Measurements from ENCODE around the gene LARP1.

Gene LARP1

DNA sequence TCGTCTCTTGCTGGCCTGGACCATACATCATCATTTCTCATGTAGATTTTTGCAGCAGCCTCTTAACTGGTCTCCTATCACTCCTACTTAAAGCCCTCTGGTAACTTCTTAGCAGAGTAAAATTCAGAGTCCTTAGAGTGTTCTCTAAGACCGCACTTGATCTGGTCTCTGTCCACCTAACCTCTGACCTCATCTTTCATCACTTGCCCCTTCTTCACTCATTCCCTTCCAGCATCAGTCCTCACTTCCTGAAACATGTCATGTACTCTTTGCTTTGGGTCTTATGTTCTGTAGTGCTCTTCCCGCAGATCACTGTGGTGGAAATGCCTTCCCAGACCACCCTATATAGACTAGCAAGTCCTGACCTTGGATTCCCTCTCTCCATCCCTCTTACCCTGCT, 9.8 kb downstream of the LARP1 start:
- no peak for DNase-seq

DNA sequence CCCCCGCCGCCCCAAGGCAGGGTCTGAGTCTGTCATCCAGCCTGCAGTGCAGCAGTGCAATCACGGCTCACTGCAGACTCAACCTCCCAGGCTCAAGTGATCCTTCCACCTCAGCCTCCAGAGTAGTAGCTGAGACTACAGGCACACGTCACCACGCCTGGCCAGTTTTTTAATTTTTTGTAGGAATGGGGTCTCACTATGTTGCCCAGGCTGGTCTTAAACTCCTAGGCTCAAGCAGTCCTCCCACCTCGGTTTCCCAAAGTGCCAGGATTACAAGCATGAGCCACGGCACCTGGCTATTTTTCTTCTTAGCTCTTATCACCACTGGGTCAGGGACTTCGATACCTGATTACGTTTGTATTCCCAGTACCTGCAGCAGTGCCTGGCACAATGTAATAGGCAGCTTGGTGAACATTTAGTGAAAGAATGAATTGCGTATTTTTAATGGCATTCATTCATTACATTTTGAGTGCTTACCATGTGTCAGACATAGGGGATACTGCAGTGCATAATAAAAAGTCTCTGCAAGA, 10.3 kb downstream of the LARP1 start:
- DNase-seq, result no peak

DNA sequence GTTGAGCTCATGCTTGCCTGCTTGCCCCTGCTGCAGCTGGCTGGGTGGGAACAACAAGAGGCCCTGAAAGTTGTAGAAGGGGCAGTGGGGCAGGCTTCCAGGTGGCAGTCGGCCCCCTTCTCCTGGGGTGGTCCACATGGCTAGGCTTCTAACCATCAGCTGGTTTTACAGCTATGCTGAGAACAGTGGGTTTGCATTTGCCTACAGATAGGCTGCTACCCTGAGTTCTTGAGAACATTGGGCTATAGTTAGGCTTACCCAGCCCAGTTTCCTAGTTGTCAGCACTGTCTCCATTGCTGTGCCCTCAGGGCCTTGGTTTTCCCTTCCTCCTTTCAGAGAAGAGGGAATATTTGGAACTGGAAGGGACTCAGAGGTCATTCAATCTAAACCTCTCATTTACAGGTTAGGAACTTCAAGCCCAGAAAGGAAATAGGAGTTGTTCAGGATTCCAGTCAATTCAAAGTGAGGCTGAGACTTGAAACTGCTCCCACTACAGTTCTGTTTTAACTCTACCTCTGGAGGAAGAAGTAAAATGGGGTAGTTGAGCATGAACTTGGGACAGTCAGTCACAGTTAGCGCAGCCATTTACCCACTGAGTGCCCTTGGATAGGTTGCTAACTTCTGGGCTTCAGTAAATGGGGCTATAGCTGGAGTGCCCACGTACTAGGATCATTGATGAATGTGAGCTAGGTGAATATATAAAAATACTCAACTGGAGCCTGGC, 11.5 kb downstream of the LARP1 start:
- DNase-seq, result no peak

DNA sequence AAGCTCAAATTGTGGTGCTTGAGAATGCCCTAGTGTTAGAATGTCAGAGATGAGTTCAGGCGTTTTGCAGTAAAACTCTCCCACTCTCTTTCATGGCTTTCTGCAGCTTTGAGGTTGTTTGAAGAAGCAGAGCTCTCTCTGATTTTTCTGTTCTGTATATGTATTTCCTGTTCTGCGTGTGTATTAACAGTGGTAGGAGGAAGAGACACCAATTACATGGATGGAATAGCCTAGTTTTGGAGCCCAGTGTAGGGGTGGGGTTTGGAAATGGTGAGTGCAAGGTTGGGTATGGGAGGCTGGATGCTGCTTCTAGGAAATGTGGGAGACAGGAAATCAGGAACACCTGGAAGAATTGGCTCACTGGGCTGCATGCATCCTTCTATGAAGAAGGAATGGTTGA, 12.4 kb downstream of the LARP1 start:
- no peak for DNase-seq

DNA sequence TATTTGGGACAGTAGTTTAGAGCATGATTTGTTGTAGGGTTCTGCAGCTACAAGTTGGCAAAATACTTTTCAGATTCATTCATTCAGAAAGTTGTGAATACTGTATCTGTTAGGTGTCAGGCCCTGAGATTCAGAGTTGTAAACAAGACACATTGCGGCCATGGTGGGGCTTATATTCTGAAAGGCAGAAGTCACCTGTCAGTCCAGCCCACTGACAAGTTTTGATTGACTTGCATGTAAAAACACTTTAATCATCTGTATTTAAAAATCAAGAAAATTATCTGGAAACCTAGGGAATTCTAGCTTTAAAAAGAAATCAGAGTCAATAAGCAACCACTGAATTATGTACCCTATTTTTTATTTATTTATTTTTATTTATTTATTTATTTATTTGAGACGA, 13.0 kb downstream of the LARP1 start:
- no peak for DNase-seq

DNA sequence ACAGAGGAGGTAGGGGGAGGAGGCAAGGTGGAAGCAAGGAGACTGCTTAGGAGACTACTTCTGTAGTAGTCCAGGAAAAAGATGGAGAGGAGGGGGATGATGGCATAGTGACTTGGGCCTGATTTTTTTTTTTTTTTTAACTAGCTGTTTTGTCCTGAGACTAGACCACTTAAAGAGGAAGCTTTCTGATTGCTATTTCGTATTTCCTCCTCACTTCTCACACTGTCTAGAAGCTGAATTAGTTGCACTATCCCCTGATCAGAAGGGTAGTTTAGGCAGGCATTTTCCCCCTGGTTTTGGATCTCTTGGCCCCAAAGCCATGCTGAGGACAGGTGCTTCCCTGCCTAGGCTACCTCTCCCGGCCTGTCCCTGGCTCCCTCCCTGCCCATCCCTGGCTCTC, 14.9 kb downstream of the LARP1 start:
- DNase-seq, result no peak

DNA sequence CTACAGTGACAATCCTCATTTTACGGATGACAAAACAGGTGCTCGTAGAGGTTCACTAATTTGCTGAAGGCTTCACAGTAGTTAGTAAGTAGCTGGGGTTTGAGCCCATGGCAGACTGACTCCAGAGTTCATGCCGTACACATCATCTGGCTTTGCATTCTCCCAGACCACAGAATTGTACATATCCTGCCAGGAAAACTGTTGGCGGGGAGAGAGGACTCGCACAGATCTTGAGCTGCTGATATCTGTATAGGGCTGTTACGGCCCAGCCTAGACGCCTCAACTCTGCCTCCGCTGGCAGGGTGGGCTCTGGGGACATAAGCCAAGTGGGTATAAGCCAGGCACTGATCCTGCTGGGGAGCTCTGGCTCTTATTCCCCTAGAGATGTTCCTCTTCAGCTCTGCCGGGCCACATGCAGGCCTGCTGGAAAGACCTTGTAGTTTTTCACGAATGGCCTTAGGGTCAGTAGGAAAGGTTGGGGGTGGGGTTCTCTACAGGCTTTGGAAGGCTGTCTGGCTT, 16.3 kb downstream of the LARP1 start:
- DNase-seq, result no peak

DNA sequence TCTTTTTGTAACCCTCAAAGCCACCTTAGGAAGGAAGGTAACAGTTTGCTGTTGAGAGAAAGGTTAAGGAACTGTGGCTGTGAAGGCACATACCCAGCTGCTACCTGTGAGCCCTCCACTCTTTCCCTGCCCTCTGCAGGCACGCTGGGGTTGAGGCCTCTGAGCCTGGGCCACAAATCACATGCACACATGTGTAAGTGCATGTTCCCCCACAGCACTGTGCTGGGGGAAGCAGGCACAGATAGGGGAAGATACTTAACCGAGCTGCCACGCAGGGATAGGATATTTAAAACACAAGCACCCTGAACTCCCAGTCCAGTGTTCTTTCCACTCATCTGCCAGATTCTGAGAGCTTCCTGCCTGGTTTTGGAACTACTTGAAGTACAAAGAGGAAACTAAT, 18.1 kb downstream of the LARP1 start:
- no peak for DNase-seq

DNA sequence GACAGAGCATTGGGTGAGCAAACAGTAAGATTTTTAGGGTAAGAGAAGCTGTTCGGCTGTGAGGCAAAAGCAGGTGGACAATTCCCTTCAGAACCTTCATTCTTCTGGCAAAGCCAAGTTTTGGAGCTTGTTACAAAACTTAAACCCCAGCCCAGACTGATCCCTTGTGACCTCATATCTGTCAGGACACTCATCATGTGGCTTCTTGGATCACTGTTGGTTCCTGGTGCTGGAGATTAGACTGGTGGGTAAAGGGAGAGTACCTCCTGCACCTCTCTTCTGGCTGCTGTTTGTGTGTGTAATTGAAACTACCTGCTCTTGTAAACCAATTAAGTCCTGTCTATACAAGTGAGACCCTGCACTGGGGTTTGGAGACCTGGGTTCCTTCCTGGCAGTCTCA, 21.0 kb downstream of the LARP1 start:
- DNase-seq, result no peak

DNA sequence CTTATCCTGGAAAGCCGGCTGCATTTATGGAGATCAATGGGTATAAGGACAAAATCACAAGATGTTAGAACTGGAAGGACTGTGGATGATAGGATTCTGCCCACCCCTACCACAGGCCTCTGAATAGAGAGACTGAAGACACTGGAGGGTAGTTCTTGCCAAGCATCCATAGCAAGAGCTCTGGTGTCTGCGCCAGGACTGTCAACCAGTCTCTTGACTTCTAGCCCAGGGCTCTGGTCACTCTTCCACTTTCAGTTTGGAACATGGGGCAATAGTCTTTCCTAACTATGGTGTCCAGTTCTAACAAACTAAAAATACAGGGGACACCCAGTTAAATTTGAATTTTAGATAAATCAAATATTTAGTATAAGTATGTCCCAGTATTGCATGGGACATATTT, 23.4 kb downstream of the LARP1 start:
- DNase-seq, result no peak

DNA sequence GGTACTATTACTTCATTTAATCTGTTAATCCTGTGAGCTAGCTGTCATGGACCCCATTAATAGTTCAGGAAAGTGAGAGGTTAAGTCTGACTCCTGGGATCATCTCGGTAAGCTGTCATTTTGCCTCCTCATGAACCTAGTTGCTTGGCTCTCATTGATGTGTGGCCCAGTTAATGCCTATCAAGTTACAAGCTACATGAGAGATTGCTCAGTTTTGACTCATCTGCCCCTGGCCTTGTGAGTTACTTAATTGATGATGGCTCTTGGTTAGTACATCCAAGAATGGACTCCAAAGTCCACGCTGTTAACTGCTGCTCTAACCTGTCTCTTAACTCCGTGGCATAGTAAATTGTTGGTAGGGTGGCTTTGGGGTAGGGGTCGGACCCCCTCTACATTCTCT, 23.9 kb downstream of the LARP1 start:
- DNase-seq, result peak; percentile 50 to 85

DNA sequence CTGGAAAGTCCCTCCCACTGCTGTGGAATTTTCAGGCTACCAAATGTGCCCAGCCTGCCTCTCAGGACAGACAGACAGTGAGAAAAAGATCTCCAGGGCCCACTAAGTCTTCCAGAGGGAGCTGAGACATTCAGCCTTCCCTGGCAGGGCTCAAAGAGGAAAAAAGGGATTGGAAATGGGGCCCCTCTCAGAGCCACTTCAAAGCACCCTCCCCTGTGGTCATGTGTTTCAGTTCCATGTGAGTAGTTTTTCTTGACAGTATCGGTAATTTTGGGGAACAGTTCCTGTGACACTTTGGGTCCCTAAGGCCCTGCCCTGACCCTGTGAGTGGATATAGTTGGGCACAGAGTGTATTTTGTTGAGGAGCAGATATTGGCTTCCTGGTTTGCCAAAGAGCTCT, 25.0 kb downstream of the LARP1 start:
- DNase-seq, result no peak

DNA sequence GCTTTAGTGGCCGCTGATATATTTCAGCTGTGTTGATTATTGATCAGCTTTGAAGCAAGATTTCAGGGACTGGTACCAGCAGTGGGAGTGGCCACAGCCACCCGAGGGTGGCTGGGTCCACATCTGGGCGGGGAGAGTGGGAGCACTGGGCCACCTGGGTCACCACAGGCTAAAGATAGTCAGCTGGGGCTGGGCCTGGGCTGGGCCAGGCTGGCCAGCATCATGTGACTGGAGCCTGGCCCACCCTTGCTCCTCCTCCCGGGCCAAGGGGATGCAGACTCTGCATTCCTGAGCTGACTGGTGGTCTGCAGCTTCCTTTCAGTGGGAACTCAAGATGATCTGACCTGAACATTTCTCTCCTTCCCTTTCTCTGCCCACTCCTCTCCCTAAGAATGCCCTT, 27.1 kb downstream of the LARP1 start:
- DNase-seq, result no peak

DNA sequence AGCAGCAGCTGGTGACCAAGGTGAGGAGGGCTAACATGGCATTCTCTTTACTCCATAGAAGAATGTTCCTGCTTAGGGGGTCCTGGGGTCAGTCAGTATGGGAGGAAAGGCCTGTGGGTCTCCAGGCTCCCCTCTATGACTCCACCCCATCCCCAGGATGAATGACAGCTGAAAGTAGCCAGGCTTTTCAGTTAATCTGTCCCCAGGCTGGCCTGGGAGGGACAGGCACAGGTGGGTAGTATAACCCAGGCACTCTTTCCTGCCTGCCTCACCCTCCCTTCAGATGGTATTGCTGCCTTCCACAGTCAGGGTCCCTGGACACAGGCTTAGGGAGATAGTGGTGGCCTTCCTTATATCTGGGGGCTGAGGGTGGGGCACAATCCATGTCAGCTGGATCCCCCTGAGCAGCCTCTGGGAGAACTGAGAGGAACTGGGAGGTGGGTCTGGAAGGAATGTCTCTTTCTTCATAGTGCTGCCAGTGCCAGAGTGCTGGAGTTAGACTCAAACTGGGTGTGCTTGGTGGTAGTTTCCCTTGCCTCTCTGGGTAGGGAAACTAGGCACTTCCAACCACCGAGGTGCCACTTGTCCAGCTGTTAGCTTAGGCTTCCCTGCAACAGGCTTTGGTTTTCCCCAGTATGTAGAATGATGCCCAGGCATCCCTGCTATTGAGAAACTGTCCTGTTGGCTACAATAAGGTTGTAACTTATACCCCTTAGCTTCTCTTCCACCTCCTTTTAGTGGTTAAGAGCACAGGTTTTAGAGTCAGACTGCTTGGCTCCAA, 27.8 kb downstream of the LARP1 start:
- no peak for DNase-seq

DNA sequence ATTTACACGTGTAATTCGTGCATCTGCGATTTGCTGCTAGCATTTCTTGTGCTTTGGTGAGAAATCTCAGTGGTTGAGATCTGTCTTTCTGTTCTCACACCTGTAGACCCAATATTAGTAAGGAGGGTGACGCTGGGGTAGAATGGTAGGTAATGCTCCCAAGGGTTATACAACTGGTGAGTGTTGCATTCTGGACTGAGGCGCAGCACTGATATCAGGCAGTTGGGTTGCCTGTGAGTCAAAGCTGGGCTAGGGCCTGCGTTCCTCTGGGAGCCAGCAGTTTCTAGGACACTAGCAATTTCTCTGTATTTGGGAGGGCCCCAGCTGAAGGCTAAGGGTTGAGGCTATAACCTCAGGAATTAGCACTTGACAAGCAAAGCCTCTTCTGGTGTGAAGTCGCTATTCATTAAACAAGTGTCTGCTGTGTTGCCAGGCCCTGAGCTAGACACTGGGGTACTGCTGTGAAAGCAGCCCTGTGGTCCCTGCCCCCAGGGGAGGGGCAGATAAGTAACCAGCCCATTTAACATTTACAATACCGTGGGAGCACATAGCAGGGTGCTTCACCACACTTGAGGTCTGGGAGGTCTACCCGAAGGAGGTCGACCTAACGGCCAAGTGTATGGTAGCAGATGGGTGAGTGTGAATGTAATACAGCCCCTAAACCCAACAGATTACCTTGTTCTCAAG, 28.7 kb downstream of the LARP1 start:
- no peak for DNase-seq

DNA sequence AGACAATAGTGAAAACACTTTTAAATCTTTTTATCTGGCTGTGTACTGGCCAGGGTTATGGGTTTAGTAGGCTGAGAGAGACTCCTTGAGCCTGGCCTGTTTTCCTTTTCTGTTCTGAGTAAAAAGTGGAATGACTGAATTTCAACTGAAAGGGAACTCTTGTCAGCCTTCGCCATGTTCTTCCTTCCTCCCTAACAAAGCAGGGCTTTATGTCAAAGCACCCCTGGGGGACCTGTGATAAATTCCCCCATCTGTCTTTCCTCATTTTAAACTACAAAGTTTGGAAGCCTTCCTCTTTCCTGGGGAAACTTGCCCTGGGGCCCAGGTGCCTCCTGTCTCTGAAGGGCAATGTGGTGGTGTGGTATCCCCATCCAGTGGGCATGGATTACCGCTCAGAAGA, 29.7 kb downstream of the LARP1 start:
- DNase-seq, result no peak

DNA sequence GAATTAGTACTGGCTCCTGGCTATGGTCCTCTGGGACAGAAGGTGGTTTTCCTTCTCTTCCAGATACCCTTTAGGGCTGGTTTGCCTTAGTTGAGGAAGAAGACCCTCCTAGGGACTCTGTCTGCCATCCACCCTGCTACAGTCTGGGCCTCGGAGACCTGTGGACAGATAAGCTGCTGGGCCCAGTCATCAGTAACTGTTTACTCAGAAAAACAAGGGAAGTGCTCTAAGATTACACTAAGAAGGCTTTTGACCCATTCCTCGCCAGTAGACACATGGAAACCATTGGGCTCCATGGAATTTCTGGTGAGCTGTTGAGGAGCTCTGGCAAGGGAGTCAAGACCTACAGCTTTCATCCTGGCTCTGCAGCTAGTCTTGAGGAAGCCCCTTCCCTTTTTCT, 31.2 kb downstream of the LARP1 start:
- DNase-seq, result no peak

DNA sequence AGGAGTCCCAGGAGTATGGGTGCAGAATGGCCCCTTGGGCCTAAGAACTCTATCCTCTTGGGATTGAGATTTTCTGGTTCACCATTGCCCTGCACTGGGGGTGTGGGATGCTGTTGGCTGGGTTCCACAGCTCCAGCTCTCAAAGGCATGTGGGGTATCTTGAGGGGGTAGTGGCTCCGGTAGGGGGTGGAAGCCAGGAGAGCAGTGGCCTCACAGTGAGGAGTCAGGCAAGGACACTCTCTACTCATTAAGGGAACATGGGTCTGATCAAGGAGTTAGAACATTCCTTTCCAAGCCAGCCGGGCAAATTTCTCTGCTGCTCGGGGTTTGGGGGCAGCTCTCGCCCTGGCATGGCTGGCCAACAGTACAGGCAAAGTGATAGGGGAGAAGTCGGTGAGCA, 33.0 kb downstream of the LARP1 start:
- no peak for DNase-seq

DNA sequence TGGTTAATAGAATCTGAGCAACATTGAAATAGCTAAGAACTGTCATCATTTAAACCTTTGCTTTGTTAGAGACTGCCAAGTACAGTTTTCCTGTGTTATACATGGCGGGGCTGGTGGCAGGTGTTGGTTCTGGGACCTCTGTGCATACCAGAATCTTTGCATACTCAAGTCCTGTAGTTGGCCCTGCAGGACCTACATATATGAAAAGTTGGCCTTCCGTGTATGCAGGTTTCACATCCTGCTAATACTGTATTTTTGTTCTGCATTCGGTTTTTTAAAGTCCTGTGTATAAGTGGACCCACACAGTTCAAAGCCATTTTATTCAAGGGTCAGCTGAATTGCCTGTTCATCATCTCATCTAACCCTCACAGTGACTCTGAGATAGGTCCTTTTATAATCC, 36.4 kb downstream of the LARP1 start:
- no peak for DNase-seq

DNA sequence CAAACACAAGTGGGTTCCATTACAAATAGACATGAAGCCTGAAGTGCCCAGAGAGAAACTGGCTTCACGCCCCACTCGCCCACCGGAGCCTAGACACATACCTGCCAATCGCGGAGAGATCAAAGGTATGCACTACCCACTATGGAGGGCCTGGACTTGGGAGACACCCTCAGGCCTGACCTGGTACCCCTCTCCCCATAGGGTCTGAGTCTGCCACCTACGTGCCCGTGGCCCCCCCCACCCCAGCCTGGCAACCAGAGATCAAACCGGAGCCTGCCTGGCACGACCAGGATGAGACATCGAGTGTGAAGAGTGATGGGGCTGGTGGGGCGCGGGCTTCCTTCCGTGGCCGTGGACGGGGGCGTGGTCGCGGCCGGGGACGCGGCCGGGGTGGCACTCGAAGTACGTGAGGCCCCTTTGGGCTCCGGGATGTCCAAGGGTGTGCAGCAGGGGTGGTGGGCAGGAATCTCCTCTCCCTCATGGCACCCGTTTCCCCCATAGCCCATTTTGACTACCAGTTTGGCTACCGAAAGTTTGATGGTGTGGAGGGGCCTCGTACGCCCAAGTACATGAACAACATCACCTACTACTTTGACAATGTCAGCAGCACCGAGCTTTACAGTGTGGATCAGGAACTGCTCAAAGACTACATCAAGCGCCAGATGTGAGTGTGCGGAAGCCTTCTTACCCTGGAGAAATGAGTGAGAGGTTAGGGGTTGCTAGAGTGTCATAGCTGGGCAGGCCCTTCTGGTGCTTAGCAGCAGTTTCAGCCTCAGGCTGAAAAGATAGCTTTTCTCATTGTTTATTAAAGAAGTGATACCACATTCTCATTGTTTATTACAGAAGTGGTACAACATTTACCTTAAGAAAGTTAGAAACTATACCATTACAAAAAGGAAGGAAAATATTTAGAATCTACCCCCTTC, 38.7 kb downstream of the LARP1 start:
- DNase-seq, result no peak

DNA sequence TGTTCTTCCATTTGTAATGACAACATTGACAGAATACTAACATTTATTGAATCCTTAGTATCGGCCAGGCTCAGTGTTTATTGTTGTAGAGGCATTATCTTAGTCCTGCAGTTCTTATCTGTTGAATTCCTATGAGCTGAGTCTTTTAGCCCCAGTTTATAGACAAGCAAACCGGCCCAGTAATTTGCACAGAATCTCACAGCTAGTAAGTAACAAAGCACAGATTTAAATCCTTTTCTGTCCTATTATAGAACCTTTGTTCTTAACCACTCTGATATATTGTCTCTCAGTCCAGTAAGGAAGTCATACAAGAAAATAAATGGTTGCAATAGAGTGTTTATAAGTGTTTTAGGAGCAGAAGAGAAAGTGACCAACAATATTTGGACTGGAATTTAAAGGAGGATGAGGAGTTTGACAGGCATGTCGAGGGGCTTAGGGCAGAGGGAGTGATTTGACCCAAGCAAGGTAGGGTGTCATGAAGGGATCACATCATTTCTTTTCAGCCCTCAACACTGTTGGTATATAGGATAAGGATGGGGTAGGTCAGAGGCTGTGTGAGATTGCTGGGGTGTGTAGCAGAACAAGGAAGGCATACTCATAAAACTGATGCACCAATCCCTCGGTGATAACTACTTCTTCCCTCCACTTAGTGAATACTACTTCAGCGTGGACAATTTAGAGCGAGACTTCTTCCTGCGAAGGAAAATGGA, 39.5 kb downstream of the LARP1 start:
- DNase-seq, result peak in 1 of 2 experiments; percentile 33

DNA sequence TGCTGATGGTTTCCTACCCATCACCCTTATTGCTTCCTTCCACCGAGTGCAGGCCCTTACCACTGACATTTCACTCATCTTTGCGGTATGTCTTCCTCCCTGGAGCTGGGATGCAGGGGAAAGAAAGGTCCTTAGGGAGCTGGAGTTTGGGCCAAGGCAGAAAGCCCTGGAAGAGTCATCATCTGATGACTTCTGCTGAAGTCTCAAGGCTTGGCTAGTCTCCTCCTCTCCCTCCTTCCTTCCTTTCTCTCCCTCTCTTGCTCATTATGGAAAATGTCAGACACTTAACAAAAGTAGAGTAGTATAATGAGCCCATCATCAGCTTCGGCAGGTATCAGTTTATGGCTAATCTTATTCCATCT, 40.0 kb downstream of the LARP1 start:
- no peak for DNase-seq

Data from SW 1271 (cell line).